ENCODE measurements around the gene ANKRD34A.

The ANKRD34A gene

DNA sequence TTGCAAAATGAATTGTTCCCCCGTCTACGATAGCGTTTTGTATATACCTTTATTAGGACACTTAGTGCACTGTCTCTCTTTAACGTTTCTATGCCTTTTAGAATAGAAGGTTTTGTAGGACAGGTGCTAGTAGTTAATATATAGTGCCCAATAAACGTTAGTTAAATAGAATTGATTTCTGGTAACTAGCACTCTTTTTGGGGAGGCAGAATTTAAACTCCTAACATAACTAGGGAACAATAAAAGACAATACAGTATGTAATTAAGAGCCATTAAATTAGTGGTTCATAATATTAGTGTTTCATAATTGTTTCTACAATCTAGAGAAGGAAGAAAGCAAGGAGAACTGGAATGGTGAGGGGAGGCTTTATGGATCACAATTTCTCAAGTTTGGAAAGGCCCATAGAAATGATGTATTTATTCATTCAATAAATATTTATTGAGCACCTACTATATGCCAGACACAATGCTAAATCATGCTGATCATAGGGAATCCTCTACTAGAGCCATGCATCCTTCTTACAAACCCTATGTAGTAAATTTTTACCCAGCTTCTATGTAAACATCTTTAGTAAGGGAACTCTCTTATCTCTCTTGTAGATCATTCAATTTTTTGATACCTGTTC, 857 bp upstream of the ANKRD34A start:
- no peak for DNase-seq

- DNase-seq, result peak; percentile 79
Measured at GRCh38 chr1:145963265-145964019, 933 bp downstream of the ANKRD34A start.

- DNase-seq, result peak; percentile 36
Measured at GRCh38 chr1:145962157-145963102, 1.9 kb downstream of the ANKRD34A start.

DNA sequence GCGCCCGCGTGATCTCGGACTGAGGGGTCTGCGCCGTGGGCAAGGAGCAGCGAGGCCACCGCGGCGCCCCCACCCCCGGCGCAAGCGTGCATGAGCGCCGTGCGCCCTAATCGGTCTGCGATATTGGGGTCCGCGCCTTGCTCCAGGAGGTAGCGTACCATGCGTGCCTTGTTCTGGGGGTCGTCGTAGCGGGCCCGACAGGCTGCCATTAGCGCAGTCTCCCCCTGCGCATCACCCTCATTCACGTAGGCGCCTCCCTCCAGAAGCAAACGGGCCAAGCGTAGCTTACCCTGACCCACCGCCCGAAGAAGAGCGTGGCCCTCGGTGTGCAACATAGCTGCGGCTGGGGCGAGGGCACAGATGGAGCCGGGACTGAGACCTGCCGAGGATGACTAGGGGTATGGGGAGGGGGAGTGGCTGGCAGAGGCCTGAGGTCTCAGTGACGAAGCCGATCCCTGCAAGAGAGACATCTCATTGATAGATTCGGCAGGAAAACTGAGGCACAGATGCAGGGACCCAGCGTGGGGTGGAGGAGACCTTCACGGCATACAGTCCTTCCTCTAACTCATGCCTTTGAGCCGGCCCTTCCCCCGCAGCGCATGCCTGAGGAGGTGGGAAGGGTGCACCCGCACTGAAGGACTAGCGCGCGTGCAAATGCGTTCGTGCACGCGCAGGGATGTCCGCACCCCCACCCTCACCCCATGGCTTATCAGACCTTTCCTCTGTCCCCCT, 2.8 kb downstream of the ANKRD34A start:
- DNase-seq, result peak; percentile 55

- no peak for DNase-seq
Measured at GRCh38 chr1:145961109-145961424, 3.3 kb downstream of the ANKRD34A start.

- DNase-seq, result peak; percentile 39
Measured at GRCh38 chr1:145960468-145961108, 3.8 kb downstream of the ANKRD34A start.

- DNase-seq, result no peak
Measured at GRCh38 chr1:145959957-145960467, 4.4 kb downstream of the ANKRD34A start.

DNA sequence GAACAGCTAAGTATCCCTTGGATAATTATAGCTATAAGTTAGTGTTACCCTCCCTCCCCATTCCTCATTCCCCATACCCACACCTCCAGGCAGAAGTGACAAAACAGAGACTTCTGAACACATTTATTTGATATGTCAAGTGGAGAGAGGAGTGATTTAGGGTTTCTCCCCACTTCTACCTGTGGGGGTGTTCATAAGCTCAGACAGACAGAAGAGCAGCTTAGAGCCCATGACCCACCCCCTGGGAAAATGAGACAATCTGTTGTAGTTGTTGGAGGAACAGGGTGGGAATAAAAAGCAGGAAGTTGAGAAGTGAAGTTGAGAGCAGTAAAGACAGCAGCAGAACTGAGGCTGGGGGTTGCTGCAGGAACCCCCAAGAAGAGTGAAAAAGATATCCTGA, 5.0 kb downstream of the ANKRD34A start:
- DNase-seq, result no peak

GRCh38 chr1:145958734-145959133, 5.6 kb downstream of the ANKRD34A start:
- DNase-seq, result no peak

DNA sequence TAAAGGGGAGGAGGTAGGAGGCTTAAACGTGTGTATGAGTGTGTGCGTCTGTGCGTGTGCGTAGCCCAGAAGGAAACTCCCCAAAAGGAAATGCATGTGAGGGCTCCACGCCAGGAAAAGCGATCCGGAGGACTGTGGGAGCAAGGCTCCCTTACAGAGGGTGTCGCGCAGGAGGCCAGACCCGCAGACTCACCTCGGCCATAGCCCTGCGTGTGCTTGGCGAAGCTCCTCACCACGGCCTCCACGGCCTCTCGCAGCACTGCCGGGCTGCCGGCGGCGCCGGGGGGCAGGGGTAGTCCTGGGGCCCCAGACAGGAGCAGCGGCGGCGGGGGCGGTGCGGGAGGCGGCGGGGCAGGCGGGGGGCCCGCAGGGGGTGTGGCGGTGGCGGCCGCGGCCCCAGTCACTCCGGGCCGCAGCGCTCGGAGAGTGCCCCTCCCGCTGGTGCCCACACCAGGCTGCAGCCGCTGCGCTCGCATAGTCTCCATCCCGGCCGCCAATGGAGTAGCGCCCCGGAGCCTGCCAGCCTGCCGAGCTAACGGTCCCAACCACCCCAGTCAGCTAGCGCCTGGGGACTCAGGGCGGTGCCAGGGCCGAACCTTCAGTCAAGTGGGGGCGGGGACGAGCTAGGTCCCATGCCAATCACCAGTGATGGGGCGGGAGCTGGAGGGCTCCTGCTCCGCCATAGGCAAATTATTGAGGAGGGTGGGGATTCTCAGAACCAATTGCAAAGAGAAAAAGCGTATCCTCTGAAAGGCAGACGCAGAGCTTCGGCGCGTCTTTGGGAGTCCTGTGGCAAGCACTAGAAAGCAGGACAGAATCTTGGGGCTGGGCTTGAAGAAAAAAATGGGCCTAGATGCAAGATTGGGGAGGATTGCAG, 6.7 kb downstream of the ANKRD34A start, which contains the start of gene LIX1L:
Gene LIX1L, minus strand, starts transcription at position 575 of the 877 bp plus-strand sequence. Its CDS starts 90 bp downstream, at position 485.
- DNase-seq, result peak; percentile 98

- DNase-seq, result peak; percentile 9
Measured at GRCh38 chr1:145956781-145957442, 7.5 kb downstream of the ANKRD34A start.

GRCh38 chr1:145956361-145956760, 8.0 kb downstream of the ANKRD34A start:
- DNase-seq, result no peak

DNA sequence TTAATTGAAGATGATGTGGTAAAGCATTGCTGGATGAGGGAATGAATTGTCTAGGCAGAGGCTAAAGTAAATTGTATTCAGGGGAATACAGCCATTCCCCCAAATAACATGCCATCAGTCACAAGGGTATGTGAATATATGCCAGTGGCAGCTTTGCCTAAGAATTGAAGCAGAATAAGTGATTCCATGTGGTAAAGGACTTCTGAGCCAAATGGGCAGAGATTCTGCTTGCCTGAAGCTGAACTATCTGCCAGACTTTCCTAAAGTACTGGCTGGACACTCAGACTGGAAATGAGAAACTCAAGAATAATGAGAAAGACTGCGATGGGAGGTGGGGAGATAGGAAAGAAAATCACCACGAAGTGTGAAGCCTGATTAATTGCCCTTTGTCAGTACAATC, 8.9 kb downstream of the ANKRD34A start:
- no peak for DNase-seq

DNA sequence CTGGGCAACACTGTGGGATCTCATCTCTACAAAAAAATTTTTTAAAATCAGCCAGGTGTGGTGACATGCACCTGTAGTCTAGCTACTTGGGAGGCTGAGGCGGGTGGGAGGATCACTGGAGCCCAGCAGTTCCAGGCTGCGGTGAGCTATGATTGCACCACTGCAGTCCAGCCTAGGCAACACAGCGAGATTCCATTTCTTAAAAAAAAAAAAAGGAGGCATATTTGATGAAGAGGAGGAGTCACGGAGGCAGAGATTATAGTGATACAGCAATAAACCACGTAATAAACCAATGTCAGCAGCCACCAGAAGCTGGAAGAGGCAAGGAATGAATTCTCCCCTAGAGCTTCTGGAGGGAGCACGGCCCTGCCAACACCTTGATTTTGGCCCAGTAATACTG, 10.5 kb downstream of the ANKRD34A start:
- no peak for DNase-seq

GRCh38 chr1:145952903-145953302, 11.5 kb downstream of the ANKRD34A start:
- no peak for DNase-seq

DNA sequence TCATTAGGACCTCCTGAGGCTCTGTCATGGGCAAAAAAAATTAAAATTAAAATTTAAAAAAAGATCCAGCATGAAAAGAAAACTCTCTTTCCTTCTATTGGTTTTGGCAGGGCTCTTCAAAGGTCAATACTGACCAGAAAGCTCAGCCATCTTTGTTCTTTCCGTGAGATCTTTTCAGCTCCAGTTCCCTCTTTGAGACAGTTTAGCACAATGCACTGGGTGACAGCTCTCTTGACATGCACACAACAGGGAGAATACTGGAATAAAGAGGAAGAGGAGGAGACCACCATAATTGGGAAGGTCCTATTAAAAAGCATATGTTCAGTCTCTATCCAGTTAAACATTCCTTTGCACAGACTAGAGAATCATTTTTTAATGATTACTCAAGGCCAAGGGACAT, 12.8 kb downstream of the ANKRD34A start:
- no peak for DNase-seq

DNA sequence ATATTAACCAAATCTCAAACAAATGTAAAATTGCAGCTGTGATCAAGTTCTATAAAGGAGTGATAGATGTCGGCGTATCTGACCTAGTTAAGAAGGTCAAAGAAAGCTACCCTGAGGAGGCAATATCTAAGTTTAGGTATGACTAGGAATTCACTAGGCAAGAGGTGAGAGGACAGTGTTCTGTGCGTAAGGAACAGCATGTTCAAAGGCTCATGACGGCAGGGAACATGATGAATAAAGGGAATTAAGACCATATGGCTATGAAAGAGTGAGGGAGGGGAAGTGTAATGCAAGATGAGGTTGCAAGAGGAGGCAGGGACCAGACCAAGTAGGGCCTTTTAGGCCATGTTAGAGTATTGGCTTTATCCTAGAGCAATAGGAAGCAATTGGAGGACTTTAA, 15.2 kb downstream of the ANKRD34A start:
- DNase-seq, result no peak

GRCh38 chr1:145947551-145947950, 16.8 kb downstream of the ANKRD34A start:
- no peak for DNase-seq

DNA sequence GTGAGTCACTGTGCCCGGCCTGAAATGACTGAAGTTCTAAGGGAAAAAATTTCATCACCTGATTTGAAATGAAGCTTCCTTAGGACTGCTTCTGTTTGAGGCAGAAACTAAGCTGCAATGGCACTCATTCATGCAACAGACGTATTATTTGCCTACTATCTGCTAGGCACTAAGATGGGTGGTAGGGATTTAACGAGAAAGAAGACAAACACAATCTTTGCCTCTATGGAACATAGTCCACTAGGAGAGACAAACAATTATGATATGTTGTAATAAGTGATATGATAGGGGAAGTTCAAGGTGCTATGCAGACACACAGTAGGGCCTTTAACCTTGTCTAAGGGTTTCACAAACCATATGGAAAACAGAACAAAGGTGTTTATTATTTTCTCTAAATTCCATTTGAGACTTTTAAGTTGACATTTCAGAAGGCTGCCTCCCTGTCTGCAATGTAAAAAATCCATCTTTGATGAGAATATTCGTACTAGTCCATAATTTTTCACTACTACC, 17.8 kb downstream of the ANKRD34A start:
- DNase-seq, result no peak

DNA sequence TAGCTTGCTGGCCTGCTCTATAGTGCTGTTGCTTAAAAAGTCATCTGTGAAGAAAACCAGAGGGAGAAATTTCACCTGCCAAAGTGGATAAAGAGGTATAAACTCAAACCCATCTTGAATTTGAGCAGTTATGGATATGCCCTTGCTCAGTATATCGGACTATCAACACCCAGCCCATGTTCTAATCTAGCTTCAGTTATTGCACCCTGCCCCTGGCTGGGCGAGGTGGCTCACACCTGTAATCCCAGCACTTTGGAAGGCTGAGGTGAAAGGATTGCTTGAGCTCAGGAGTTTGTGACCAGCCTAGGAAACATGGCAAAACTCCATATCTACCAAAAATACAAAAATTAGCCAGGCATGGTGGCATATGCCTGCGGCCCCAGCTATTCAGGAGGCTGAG, 19.8 kb downstream of the ANKRD34A start:
- DNase-seq, result no peak
